ELR (cell line): Measurements from ENCODE around the gene TCF12.
"Not testable (repeated sequence)": the region's sequence is repeated elsewhere in the genome, so short reads cannot be mapped to it uniquely, and the experiment has no call there.

ENCODE experiments used
- DNase-seq: peaks from one replicate; pipeline ENCODE4 v3.0.0-alpha.2; 2015; ENCODE audit warnings: low read depth

TCF12 gene

DNA sequence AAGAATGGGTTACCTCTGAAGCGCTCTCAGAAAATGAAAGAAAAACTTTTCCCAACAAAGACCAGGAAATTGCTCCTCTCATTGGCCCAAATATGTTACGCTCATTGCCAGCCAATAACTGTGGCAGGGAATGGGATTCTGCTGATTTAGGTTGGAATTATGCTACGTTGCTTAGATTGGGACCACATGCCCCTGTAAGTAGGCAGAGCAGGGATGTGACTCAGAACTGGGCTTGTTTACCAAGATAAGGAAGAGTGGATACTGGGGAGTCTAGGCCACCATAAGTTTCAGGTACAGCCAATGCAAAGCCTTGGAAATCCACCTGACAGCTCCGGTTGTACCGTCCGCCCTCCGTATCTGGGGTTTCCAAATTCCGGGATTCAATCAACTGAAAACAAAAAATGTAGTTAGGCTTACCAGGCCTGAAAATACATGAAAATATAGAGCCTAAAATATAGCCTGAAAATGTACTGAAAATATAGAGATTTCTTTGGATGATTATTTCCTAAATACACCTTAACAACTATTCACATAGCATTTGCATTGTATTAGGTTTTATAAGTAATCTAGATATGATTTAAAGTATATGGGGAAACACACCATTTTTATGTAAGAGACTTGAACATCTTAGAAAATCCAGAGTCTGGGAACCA, 1.5 kb upstream of the TCF12 start:
- DNase-seq = no peak

- no peak for DNase-seq
These were observed 795 bp upstream of the TCF12 start for GRCh38 chr15:56917652-56918045.

GRCh38 chr15:56919031-56919608, 676 bp downstream of the TCF12 start:
- DNase-seq = peak; percentile 82

- peak; percentile 65 for DNase-seq
These were observed 1.3 kb downstream of the TCF12 start for GRCh38 chr15:56919609-56920366.

- DNase-seq = no peak
These were observed 1.9 kb downstream of the TCF12 start for GRCh38 chr15:56920367-56920627.

- no peak for DNase-seq
These were observed 4.7 kb downstream of the TCF12 start for GRCh38 chr15:56923174-56923591.

DNA sequence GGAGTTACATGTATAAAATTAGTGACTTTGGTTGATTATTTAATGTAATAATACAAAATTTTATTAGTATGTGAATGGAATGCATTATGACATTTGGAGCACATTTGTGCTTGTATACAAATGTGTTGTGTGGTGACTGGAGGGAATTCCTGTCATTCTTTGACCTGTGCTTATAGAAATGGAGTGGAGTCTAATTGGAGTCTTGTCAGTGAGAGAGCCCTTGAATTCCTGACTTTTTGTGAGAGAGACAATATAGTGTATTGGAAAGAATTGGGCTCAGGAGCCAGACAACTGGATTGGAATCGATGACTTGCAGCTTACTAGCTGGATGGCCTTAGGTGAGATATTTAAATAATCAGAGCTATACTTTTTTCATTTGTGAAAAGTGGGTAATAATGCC, 9.4 kb downstream of the TCF12 start:
- DNase-seq = peak; percentile 22

GRCh38 chr15:56929399-56929798, 11.0 kb downstream of the TCF12 start:
- DNase-seq = peak; percentile 79

DNA sequence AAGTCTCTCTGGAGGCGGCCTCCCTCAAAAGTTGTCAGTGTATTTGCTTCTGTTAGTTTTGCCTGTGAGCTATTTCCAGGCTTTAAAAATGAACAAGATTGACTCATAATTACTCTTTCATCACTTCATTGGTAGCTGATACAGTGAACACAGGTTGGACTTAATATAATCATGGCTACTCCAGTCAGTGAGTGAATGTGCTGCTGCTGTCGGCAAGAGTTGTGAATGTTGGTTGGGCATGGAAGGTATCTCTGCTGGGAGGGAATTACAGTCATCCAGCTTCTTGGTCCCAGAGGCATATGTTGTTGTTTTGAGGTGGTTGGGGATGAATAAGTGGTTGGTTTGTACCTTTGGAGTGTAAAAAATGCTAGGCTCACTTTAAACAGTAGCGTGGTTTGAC, 11.5 kb downstream of the TCF12 start:
- peak; percentile 26 for DNase-seq

DNA sequence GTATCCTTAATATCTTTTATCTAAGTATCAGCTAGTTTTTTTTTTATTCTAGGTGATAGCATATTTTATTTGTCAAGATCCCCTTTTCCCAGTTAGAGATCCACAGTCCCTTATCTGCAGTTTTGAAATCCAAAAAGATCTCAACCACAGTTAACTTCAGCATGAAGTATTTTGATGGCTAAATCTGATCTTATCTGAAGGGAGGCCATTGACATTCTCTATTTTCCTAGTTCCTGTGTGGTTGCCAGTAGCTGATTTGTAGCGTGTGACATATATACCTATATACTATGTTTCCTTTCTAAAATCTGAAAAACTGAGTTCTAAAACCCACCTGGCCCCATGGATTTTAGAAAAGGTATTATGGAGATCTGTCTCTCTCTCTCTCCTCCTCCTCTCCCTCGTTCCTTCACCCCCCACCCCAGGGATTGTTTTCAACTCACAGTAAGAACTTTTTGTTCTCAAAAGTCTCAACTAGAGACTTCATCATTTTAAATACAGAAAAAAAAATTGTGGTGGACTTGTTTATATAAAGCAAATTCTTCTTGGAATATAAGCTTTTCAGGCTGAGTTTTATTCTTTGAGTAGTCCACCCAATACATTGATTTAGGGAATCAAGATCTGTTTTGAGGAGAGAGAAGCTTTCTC, 12.3 kb downstream of the TCF12 start:
- DNase-seq = no peak

- no peak for DNase-seq
These were observed 13.4 kb downstream of the TCF12 start for GRCh38 chr15:56931639-56932508.

DNA sequence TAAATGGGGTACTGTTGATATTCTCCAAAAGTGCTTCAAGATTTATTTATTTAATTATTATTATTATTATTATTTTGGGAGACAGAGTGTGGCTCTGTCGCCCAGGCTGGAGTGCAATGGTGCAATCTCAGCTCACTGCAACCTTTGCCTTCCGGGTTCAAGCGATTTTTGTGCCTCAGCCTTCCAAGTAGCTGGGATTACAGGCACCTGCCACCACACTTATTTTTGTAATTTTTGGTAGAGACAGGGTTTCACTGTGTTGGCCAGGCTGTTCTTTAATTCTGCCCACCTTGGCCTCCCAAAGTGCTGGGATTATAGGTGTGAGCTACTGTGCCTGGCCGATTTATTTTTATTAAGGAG, 14.0 kb downstream of the TCF12 start:
- not testable (repeated sequence) for DNase-seq

- DNase-seq = no peak
These were observed 15.0 kb downstream of the TCF12 start for GRCh38 chr15:56933410-56933809.

- DNase-seq = no peak
These were observed 15.4 kb downstream of the TCF12 start for GRCh38 chr15:56933811-56934210.

- no peak for DNase-seq
These were observed 15.8 kb downstream of the TCF12 start for GRCh38 chr15:56934269-56934668.

DNA sequence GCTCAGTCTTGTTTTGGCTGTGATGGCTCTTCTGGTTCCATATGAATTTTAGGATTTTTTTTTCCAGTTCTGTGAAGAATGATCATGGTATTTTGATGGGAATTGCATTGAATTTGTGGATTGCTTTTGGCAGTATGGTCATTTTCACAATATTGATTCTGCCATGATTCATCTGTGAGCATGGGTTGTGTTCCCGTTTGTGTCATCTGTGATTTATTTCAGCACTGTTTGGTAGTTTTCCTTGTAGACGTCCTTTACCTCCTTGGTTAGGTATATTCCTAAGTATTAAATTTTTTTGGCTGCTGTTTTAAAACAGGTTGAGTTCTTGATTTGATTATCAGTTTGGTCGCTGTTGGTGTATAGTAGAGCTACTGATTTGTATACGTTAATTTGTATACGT, 18.5 kb downstream of the TCF12 start:
- no peak for DNase-seq

GRCh38 chr15:56939257-56939656, 20.8 kb downstream of the TCF12 start:
- peak; percentile 32 for DNase-seq

DNA sequence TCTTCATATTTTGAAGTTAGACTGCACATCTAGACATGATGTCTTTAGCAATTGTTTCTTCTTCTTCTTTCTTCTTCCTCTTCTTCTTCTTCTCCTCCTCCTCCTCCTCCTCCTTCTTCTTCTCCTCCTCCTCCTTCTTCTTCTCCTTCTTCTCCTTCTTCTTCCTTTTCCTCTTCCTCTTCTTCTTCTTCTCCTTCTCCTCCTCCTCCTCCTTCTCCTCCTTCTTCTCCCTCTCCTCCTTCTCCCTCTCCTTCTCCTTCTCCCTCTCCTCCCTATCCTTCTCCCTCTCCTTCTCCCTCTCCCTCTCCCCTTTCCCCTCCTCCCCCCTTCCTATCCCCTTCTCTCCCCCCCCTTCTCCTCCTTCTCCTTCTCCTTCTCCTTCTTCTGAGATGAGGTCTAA, 21.9 kb downstream of the TCF12 start:
- no peak for DNase-seq

GRCh38 chr15:56942118-56942517, 23.7 kb downstream of the TCF12 start:
- DNase-seq = no peak

DNA sequence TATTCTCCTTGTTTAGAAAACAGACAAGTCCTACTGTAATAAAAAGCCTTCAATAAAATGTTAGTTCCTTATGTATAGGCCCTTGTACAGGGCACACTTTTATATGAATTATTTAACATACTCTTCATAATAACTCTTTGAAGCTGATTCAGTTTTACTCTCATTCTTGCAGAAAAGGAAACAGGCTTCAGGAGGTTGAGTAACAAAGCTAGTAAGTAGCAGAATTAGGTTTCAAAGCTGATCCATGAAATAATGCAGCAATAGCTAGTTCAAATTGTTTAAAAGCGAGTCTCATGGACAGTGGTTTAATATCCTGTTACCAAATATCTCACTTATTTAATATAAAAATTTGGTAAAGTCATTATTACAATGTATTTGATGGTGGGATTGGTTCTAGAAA, 25.0 kb downstream of the TCF12 start:
- peak; percentile 21 for DNase-seq

- DNase-seq = no peak
These were observed 26.0 kb downstream of the TCF12 start for GRCh38 chr15:56944485-56944884.

- DNase-seq = no peak
These were observed 27.7 kb downstream of the TCF12 start for GRCh38 chr15:56946150-56946549.
